Iris pigment epithelial cell (primary cell): ENCODE results near the gene ANK3.
"Not testable (repeated sequence)": the region's sequence is repeated elsewhere in the genome, so short reads cannot be mapped to it uniquely, and the experiment has no call there.

Source experiments
- DNase-seq: peaks from one replicate; pipeline ENCODE4 v3.0.0-alpha.2; 2011; ENCODE audit warnings: low read depth

The ANK3 gene

GRCh38 chr10:60086862-60087261, 302.8 kb downstream of the ANK3 start:
- no peak for DNase-seq

- no peak for DNase-seq
Measured at GRCh38 chr10:60086421-60086820, 303.3 kb downstream of the ANK3 start.

GRCh38 chr10:60082744-60083344, 306.8 kb downstream of the ANK3 start:
- no peak for DNase-seq

GRCh38 chr10:60082341-60082740, 307.3 kb downstream of the ANK3 start:
- DNase-seq: no peak

- DNase-seq: no peak
Measured at GRCh38 chr10:60073781-60074656, 315.7 kb downstream of the ANK3 start.

- peak; percentile 16 for DNase-seq
Measured at GRCh38 chr10:60073397-60073780, 316.3 kb downstream of the ANK3 start.

GRCh38 chr10:60069311-60069710, 320.4 kb downstream of the ANK3 start:
- DNase-seq: peak; percentile 11

- DNase-seq: no peak
Measured at GRCh38 chr10:60050366-60050765, 339.3 kb downstream of the ANK3 start.

- peak; percentile 27 for DNase-seq
Measured at GRCh38 chr10:60048091-60048501, 341.6 kb downstream of the ANK3 start.

GRCh38 chr10:60045571-60045970, 344.1 kb downstream of the ANK3 start:
- DNase-seq: no peak

GRCh38 chr10:60044971-60045370, 344.7 kb downstream of the ANK3 start:
- no peak for DNase-seq

GRCh38 chr10:60044242-60044641, 345.4 kb downstream of the ANK3 start:
- peak; percentile 63 for DNase-seq

- DNase-seq: no peak
Measured at GRCh38 chr10:60043561-60044241, 346.0 kb downstream of the ANK3 start.

GRCh38 chr10:60042914-60043313, 346.8 kb downstream of the ANK3 start:
- no peak for DNase-seq

- no peak for DNase-seq
Measured at GRCh38 chr10:60042262-60042661, 347.4 kb downstream of the ANK3 start.

GRCh38 chr10:60041489-60042133, 348.1 kb downstream of the ANK3 start:
- DNase-seq: no peak

- no peak for DNase-seq
Measured at GRCh38 chr10:60040014-60040662, 349.5 kb downstream of the ANK3 start.

- DNase-seq: no peak
Measured at GRCh38 chr10:60035984-60036383, 353.7 kb downstream of the ANK3 start.

- not testable (repeated sequence) for DNase-seq
Measured at GRCh38 chr10:60035375-60035774, 354.3 kb downstream of the ANK3 start.

- DNase-seq: peak; percentile 81
Measured at GRCh38 chr10:60032723-60033122, 357.0 kb downstream of the ANK3 start.

GRCh38 chr10:60031664-60032063, 358.0 kb downstream of the ANK3 start:
- peak; percentile 26 for DNase-seq

- no peak for DNase-seq
Measured at GRCh38 chr10:60031183-60031582, 358.5 kb downstream of the ANK3 start.
